ENCODE data around the gene NEURL1B. TPM values are rescaled to one million over a fixed set of nuclear protein-coding genes. Genes with fewer than 3 reads are reported as not detected.

Gene NEURL1B
- total and polyA plus RNA-seq, 10 donors: 0.26 to 2.5 (median 1.2) TPM

GRCh38 chr5:172685091-172685490, 44.0 kb downstream of the NEURL1B start:
- Histone ChIP-seq H3K9me3 (peaks cover 0 to 7% (median 0%) of the 10 kb centered on the region in 8 donors), H3K4me3 (no peak overlapping the region), H3K4me1 (peaks cover 0 to 18% (median 9%) of the 10 kb centered on the region in 6 donors), H3K27ac (no peak overlapping the region), H3K36me3 (no peaks in the 10 kb centered on the region), H3K27me3 (replicated peaks in 1 of 7) (peaks cover 0 to 18% (median 0%) of the 10 kb centered on the region in 7 donors)
- WGBS, 5 donors: 83 to 92% (median 89%) methylated on average over 4 of the region's 4 CpGs
- TF ChIP-seq CTCF (IDR thresholded peaks at IDR 0.05 in 8 of 11, conservative IDR thresholded peaks at IDR 0.05 in 3 of 11): no peak
- TF ChIP-seq POLR2A (IDR thresholded peaks at IDR 0.05): no peak
- TF ChIP-seq POLR2AphosphoS5 (IDR thresholded peaks at IDR 0.05): no peak
- DNase-seq: peak; percentile 4
- intact Hi-C loops (cut with DNase I; ENCODE audit: low total_unique reads): no loop called here

- peak; percentile 56 for DNase-seq
- H3K27ac ChIP-seq: no peak overlapping the region
- no peaks in the 10 kb centered on the region for H3K36me3 ChIP-seq
- H3K4me1 ChIP-seq: peaks cover 0 to 18% (median 9%) of the 10 kb centered on the region in 6 donors
- TF ChIP-seq CTCF (IDR thresholded peaks at IDR 0.05 in 8 of 11, conservative IDR thresholded peaks at IDR 0.05 in 3 of 11): no peak
- TF ChIP-seq POLR2A (IDR thresholded peaks at IDR 0.05): no peak
- TF ChIP-seq POLR2AphosphoS5 (IDR thresholded peaks at IDR 0.05): no peak
- intact Hi-C loops (cut with DNase I; ENCODE audit: low total_unique reads): no loop called here
- H3K4me3 ChIP-seq: no peak overlapping the region
- H3K9me3 ChIP-seq: peaks cover 0 to 1% (median 0%) of the 10 kb centered on the region in 8 donors
- 81 to 94% (median 91%) methylated on average over 10 of the region's 10 CpGs for WGBS, 5 donors
- peaks cover 0 to 18% (median 0%) of the 10 kb centered on the region in 7 donors for H3K27me3 ChIP-seq (replicated peaks in 1 of 7)
These were observed 45.0 kb downstream of the NEURL1B start for GRCh38 chr5:172686111-172686510.

- H3K27ac ChIP-seq: no peak overlapping the region
- peaks cover 0 to 18% (median 9%) of the 10 kb centered on the region in 6 donors for H3K4me1 ChIP-seq
- intact Hi-C loops (cut with DNase I; ENCODE audit: low total_unique reads): no loop called here
- peak; percentile 70 for DNase-seq
- no peaks in the 10 kb centered on the region for H3K9me3 ChIP-seq
- whole genome bisulfite sequencing, 5 donors: 93 to 97% (median 96%) methylated on average over 32 to 37 of the region's 37 CpGs
- H3K27me3 ChIP-seq (replicated peaks in 1 of 7): peaks cover 0 to 18% (median 0%) of the 10 kb centered on the region in 7 donors
- TF ChIP-seq CTCF (IDR thresholded peaks at IDR 0.05 in 8 of 11, conservative IDR thresholded peaks at IDR 0.05 in 3 of 11): no peak
- TF ChIP-seq POLR2A (IDR thresholded peaks at IDR 0.05): no peak
- no peak for TF ChIP-seq POLR2AphosphoS5 (IDR thresholded peaks at IDR 0.05)
- no peak overlapping the region for H3K4me3 ChIP-seq
- H3K36me3 ChIP-seq: no peaks in the 10 kb centered on the region
These were observed 45.7 kb downstream of the NEURL1B start for GRCh38 chr5:172686539-172687390.

GRCh38 chr5:172687940-172688339, 46.9 kb downstream of the NEURL1B start:
- Histone ChIP-seq H3K9me3 (no peaks in the 10 kb centered on the region), H3K27ac (peak overlapping the region in 1 of 8 donors; percentile 4), H3K27me3 (replicated peaks in 1 of 7) (peaks cover 0 to 13% (median 0%) of the 10 kb centered on the region in 7 donors), H3K36me3 (no peaks in the 10 kb centered on the region), H3K4me3 (no peak overlapping the region), H3K4me1 (peaks cover 0 to 23% (median 9%) of the 10 kb centered on the region in 6 donors)
- DNase-seq: peak; percentile 66
- intact Hi-C loops (cut with DNase I; ENCODE audit: low total_unique reads): no loop called here
- no peak for TF ChIP-seq POLR2A (IDR thresholded peaks at IDR 0.05)
- TF ChIP-seq CTCF (IDR thresholded peaks at IDR 0.05 in 8 of 11, conservative IDR thresholded peaks at IDR 0.05 in 3 of 11): no peak
- TF ChIP-seq POLR2AphosphoS5 (IDR thresholded peaks at IDR 0.05): no peak
- 75 to 81% (median 77%) methylated on average over 4 of the region's 4 CpGs for WGBS, 5 donors

All from spleen (tissue), 11 donors.